ENCODE data around the gene TLX2.
A peak's percentile ranks its signal among the peaks of the same experiment; 100 is the strongest.

Gene TLX2

DNA sequence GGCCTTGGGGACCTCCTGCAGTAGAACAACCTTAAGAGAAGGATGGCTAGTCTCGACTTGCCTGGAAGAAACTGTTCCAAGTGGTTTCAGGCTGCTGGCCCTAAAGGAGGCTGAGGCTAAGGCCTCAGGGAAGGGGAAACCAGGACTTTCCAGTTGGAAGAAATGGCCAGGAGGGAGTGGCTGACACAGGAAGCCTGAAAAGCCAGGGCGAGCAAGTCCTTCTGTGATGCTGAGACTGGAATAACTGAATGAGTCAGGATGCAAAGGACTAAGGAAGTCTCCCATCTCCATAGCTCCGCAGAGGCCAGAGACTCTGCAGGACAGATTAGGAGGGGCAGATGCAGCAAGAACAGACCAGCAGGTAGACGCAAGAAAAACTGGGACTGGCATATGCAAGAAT, 22.9 kb downstream of the TLX2 start:
- TF ChIP-seq, protein P1, sequence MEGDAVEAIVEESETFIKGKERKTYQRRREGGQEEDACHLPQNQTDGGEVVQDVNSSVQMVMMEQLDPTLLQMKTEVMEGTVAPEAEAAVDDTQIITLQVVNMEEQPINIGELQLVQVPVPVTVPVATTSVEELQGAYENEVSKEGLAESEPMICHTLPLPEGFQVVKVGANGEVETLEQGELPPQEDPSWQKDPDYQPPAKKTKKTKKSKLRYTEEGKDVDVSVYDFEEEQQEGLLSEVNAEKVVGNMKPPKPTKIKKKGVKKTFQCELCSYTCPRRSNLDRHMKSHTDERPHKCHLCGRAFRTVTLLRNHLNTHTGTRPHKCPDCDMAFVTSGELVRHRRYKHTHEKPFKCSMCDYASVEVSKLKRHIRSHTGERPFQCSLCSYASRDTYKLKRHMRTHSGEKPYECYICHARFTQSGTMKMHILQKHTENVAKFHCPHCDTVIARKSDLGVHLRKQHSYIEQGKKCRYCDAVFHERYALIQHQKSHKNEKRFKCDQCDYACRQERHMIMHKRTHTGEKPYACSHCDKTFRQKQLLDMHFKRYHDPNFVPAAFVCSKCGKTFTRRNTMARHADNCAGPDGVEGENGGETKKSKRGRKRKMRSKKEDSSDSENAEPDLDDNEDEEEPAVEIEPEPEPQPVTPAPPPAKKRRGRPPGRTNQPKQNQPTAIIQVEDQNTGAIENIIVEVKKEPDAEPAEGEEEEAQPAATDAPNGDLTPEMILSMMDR (IDR thresholded peaks at IDR 0.05) = no peak

DNA sequence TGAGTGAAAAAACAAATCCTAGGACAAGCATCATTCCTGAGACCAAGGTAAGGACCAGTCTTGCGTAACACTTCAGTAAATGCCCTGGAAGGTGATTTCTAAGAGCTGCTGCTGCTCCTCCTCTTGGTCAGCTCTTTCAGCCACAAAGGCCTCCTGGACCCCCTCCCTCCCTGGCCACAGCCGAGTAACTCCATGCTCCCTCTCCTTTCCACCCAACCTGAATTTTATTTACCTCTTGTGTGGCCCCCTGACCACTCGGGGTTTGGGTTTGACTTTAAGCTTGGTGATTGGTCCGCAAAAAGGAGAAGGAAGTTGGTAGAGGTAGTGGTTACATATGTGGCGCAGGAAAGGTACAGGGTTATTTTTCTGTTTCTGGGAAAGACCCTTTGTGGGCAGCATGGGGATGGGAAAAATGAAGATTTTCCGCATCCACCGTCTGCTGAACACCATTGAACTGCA, 24.7 kb downstream of the TLX2 start:
- TF ChIP-seq, protein P1 (IDR thresholded peaks at IDR 0.05) = no peak

DNA sequence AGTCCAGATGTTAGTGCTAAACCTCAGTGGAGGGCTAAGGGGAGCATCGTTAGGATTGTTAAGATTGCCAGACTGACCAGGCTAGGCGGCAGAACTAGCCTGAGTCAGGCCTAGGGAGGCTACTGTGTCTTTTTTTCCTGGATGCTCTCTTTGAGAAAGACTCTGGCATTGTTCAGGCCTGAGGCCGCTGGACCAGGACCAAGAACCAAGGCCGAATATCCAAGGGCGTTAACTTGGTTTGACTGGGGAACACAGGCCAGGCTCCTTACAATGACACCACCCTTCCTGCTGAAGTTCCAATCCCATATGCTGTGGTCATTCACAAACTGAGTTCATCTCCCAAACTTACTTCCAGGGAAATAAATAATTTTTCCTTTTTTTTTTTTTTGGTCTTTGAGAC, 26.0 kb downstream of the TLX2 start:
- TF ChIP-seq, protein P1 (IDR thresholded peaks at IDR 0.05) = no peak

DNA sequence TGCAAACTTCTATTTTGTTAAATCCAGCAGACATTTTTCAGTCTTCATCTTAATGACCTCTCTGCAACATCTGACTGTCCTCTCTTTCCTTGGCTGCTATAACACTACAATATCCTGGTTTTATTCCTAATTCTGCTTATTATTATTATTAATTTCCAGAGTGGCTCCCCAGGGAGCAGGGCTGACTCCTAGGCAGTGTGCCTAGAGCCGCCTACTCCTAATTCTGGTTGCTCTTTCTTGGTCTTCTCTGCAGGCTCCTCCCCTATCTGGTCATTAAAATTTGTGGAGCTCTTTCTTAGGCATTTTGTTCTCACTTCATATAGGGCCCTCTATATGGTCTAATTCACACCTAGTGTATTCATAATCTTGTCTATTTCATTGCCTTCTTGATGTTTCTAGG, 28.7 kb downstream of the TLX2 start:
- TF ChIP-seq, protein P1 (IDR thresholded peaks at IDR 0.05) = no peak

DNA sequence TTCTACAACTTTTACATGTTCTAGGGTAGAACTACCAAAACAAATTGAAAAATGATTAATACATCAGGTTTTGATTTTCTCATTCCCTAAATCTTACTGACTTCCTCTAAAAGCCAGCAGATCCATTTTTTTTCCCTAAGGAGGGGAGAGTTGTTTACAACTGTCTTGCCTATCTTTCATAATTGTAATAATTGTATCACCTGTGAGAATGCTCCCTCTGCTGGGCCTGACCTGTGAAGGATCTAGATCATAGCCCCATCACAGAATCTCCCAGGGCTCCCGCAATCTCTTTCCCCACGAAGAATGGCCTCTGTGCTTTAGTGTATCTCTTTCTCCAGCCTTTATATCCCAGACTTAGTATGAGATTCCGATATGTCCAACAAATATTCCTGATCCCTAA, 30.4 kb downstream of the TLX2 start:
- TF ChIP-seq, protein P1 (IDR thresholded peaks at IDR 0.05) = peak; percentile 18; the same call in 1 of the 2 replicates

DNA sequence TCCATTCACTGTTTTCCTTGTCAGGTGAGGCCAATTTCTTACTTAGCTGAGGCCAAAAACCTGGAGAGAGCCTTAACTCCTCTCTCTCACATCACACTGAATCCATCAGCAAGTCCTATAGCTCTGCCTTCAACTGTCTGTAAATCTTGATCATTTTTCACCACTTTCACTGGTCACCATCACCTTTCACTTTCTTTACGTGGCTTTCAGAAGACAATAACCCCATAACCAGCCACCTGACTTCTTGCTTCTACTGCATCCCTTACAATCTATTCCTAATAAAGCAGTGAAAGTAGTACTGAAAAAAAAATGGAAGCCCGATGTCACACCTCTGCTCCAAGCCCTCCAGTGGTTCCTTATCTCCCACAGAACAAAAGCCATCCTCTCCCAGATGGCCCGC, 31.8 kb downstream of the TLX2 start:
- TF ChIP-seq, protein P1 (IDR thresholded peaks at IDR 0.05) = no peak

DNA sequence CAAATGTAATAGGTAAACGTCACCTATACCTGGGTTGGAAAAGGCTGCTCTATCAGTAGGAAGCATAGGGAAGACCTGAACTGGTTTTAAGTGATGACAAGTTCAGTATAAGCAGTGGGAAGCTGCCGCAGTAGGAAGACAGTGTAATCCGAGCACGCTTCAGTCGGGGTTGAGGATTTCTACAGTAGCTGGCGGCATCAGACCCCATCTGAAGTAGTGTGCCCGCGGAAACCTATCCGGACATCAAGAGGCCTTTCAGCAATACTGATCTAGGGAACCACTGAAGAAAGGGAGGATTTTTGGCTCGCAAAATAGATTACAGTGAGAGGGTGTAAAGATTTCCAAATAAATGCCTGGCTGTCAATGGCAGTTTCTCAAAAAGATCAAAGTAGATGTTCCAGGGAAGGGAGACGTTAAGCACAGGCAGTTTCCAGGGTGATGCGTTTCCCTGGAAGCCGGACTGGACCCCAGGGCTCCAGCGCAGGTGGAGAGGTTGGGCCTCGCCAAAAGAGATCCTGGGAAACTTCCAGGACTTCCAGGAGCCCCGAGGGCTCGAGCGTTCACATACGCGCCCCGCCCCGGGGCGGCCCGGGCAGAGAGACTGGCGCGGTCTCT, 34.1 kb downstream of the TLX2 start:
- TF ChIP-seq, protein P1 (IDR thresholded peaks at IDR 0.05) = no peak

Data from LNCAP (cell line).